Activated naive CD4-positive, alpha-beta T cell treated with anti-CD3 and anti-CD28 coated beads, Interleukin-2, amount 50 U/mL, for 16 hours (primary cell): ENCODE data around the gene NELFE.
"Not testable (repeated sequence)": the region's sequence is repeated elsewhere in the genome, so short reads cannot be mapped to it uniquely, and the experiment has no call there.

Source experiments
- DNase-seq: peaks from one replicate; pipeline ENCODE4 v3.0.0-alpha.2; 2020

The NELFE gene

GRCh38 chr6:31911826-31912585, 46.8 kb downstream of the NELFE start:
- DNase-seq = no peak

GRCh38 chr6:31909298-31909697, 49.5 kb downstream of the NELFE start:
- not testable (repeated sequence) for DNase-seq

- DNase-seq = no peak
These were observed 50.0 kb downstream of the NELFE start for GRCh38 chr6:31908791-31909190.

- DNase-seq = not testable (repeated sequence)
These were observed 50.5 kb downstream of the NELFE start for GRCh38 chr6:31908255-31908654.

GRCh38 chr6:31907158-31907813, 51.5 kb downstream of the NELFE start:
- DNase-seq = no peak

GRCh38 chr6:31906727-31907126, 52.0 kb downstream of the NELFE start:
- DNase-seq = not testable (repeated sequence)

- DNase-seq = no peak
These were observed 52.6 kb downstream of the NELFE start for GRCh38 chr6:31906122-31906521.

GRCh38 chr6:31905041-31905440, 53.7 kb downstream of the NELFE start:
- DNase-seq = no peak

- DNase-seq = no peak
These were observed 54.8 kb downstream of the NELFE start for GRCh38 chr6:31903957-31904356.
